ENCODE results near the gene FAM210A.
"Not testable (repeated sequence)": the region's sequence is repeated elsewhere in the genome, so short reads cannot be mapped to it uniquely, and the experiment has no call there.

FAM210A gene, protein sequence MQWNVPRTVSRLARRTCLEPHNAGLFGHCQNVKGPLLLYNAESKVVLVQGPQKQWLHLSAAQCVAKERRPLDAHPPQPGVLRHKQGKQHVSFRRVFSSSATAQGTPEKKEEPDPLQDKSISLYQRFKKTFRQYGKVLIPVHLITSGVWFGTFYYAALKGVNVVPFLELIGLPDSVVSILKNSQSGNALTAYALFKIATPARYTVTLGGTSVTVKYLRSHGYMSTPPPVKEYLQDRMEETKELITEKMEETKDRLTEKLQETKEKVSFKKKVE

DNA sequence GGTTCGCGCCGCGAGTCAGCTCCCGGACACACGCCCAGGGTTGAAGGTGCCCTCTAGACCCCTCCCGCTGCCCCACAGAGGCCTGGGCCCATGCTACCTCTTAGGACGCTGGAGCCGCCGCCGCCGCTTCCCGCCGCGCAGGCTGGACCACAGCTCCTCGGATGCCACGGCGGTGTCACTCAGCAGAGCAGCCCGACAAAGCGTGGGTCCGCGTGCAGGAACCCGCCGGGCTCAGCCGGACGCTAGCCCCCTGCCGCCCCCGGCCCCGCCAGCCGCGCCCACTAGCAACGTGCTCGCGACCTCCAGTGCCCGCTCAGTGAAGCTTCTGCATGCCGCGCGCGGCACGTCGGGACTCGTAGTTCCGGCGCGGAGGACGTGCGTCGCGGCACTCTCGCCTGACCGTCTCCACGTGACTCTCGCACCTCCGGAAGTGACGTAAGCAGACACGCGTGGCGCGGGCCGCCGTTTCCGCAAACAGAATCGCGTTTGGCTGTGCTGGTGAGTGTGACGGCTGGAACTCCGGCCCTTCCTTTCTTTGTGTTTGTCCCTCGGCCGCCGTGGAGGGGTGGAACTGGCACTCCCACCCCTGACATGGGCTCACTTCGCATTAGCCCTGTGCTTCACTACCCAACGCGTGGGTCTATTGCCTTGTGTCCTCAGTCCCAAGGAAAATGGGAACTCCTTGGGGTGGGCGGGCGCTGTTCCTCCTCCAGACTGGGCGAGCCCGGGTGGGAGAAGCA lies at the start of gene FAM210A, which contains the start of gene RNMT:
FAM210A (minus strand) TSS at position 327 of the 740 bp plus-strand sequence. CDS start 44,481 bp downstream, outside the sequence.
RNMT (plus strand) TSS at position 442 of the 740 bp plus-strand sequence. CDS start 4,845 bp downstream, outside the sequence.
- no peaks in the 10 kb centered on the region for H3K9me3 ChIP-seq (ENCODE audit: control insufficient read depth, low read length)
- H3K36me3 ChIP-seq (ENCODE audit: control insufficient read depth, insufficient read depth, low read length, severe bottlenecking) = no peaks in the 10 kb centered on the region
- peak within 1 kb of the TSS; percentile 95 for H3K4me3 ChIP-seq (ENCODE audit: low read length)
- DNase-seq (ENCODE audit: low read depth) = peak; percentile 99
- H3K9ac ChIP-seq (ENCODE audit: low read length) = peak within 1 kb of the TSS; percentile 94
- no peaks in the 10 kb centered on the region for H3K27me3 ChIP-seq (replicated peaks; ENCODE audit: control insufficient read depth, insufficient read depth, low read length)
- peaks cover 29% of the 10 kb centered on the region for H3K4me1 ChIP-seq (ENCODE audit: control insufficient read depth, insufficient read depth, low read length)

DNA sequence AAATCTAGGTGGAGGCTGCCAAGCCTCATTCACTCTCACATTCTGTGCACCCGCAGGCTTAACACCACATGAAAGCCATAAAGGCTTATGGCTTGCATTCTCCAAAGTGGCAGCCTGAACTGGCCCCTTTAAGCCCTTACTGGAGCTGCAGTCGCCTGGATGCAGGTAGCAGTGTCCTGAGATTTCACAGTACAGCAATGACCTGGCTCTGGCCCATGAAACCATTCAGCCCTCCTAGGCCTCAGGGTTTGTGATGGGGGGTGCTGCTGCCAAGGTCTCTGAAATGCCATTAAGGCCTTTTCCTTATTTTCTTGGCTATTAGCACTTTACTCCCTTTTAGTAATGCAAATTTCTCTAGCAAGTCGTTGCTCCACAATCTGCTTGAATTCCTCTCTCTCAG lies 48.7 kb upstream of the FAM210A start:
- Histone ChIP-seq H3K9ac (ENCODE audit: low read length) (no peak overlapping the region), H3K4me1 (ENCODE audit: control insufficient read depth, insufficient read depth, low read length) (no peaks in the 10 kb centered on the region), H3K27me3 (replicated peaks; ENCODE audit: control insufficient read depth, insufficient read depth, low read length) (no peaks in the 10 kb centered on the region), H3K4me3 (ENCODE audit: low read length) (no peak overlapping the region), H3K9me3 (ENCODE audit: control insufficient read depth, low read length) (peaks cover 3% of the 10 kb centered on the region), H3K36me3 (ENCODE audit: control insufficient read depth, insufficient read depth, low read length, severe bottlenecking) (no peaks in the 10 kb centered on the region)
- no peak for DNase-seq (ENCODE audit: low read depth)

DNA sequence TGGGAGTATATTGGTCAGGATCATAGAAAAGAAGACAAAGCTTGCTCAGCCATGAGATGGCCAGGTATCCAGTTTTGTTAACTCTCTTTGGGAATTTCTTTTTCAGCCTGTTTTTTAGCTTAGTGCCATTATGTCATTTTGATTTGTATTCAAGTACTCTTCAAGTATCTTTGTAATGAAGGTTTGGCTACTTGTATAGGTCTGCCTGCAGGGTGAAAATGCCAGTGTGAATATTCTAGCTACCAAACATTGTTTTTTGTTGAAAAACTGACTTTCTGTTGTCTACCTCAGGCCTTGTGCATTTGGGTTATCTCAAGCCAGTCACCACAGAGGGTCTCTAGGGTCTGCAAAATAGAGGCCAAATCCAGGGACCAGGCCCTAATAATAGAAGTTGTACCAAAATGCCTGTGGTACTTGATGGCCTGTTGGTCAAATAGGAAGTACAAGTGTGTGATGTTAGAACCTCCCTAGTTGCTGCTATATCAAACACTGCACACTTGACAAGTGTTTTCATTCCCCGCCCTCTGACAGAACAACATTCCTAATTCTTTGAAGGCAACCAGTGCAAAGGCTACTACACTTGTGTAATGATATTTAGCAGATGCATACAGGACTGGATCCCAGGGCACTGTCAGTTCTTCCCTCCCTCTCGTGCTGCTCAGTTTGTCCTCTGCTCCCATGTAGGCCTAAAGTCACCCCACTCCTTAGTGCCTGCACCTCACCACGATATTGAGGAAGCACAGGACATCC lies 36.5 kb upstream of the FAM210A start:
- no peaks in the 10 kb centered on the region for H3K27me3 ChIP-seq (replicated peaks; ENCODE audit: control insufficient read depth, insufficient read depth, low read length)
- H3K4me3 ChIP-seq (ENCODE audit: low read length) = no peak overlapping the region
- peaks cover 56% of the 10 kb centered on the region for H3K36me3 ChIP-seq (ENCODE audit: control insufficient read depth, insufficient read depth, low read length, severe bottlenecking)
- no peak for DNase-seq (ENCODE audit: low read depth)
- H3K4me1 ChIP-seq (ENCODE audit: control insufficient read depth, insufficient read depth, low read length) = no peaks in the 10 kb centered on the region
- peaks cover 15% of the 10 kb centered on the region for H3K9me3 ChIP-seq (ENCODE audit: control insufficient read depth, low read length)
- no peak overlapping the region for H3K9ac ChIP-seq (ENCODE audit: low read length)

DNA sequence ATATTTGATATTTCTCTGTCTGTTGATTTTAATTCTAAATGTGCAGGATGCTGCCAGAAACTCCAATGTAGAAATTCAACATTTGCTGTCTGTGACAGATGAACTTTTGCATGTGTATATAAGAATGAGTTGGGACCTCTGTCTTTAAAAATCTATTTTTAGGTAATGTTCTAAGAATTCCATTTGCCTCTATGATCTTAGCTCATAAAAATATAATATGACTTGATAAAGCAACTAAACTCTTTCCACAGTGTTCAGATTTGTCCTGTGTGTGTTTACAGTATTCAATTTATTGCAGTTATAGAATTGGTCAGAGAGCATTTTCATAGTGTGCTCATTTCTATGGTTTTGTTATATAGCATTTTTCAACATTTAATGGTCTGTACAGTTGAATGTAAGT lies 33.7 kb upstream of the FAM210A start:
- Histone ChIP-seq H3K4me3 (ENCODE audit: low read length) (no peak overlapping the region), H3K9ac (ENCODE audit: low read length) (no peak overlapping the region), H3K27me3 (replicated peaks; ENCODE audit: control insufficient read depth, insufficient read depth, low read length) (no peaks in the 10 kb centered on the region), H3K36me3 (ENCODE audit: control insufficient read depth, insufficient read depth, low read length, severe bottlenecking) (peaks cover 81% of the 10 kb centered on the region), H3K9me3 (ENCODE audit: control insufficient read depth, low read length) (no peaks in the 10 kb centered on the region), H3K4me1 (ENCODE audit: control insufficient read depth, insufficient read depth, low read length) (no peaks in the 10 kb centered on the region)
- DNase-seq (ENCODE audit: low read depth) = no peak

DNA sequence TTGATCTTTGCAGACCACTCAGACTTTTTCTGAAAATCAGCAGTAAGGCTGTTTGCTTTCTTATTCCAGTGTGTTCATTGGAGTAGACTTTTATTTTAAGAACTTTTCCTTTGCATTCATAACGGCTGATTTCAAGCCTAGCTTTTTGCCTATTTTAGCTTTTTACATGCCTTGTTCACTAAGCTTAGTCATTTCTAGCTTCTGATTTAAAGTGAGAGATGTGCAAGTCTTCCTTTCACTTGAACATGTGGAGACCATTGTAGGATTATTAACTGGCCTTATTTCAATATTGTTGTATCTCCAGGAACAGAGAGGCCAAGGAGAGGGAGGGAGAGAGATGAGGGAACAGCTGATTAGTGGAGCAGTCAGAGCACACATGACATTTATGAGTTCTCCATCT lies 32.3 kb upstream of the FAM210A start:
- H3K36me3 ChIP-seq (ENCODE audit: control insufficient read depth, insufficient read depth, low read length, severe bottlenecking) = peaks cover 95% of the 10 kb centered on the region
- no peaks in the 10 kb centered on the region for H3K9me3 ChIP-seq (ENCODE audit: control insufficient read depth, low read length)
- no peak for DNase-seq (ENCODE audit: low read depth)

DNA sequence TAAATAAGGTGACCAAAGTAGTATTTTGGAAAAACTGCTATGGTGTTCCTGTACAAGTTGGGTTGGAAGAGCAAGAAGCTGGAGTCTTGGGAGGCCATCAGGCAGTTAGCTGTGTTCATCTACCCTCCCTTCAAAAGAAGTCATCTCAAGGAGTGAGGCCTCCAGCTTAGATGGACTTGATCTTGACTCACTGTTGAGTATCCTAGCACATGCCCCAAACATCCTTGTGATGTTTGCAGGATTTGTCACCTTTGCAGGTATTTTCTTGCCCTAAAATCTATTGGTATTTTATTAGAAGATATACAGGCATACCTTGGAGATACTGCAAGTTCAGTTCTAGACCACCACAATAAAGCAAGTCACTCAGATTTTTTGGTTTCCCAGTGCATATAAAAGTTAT lies 30.3 kb upstream of the FAM210A start:
- no peaks in the 10 kb centered on the region for H3K27me3 ChIP-seq (replicated peaks; ENCODE audit: control insufficient read depth, insufficient read depth, low read length)
- no peak overlapping the region for H3K4me3 ChIP-seq (ENCODE audit: low read length)
- H3K36me3 ChIP-seq (ENCODE audit: control insufficient read depth, insufficient read depth, low read length, severe bottlenecking) = peaks cover 93% of the 10 kb centered on the region
- no peaks in the 10 kb centered on the region for H3K9me3 ChIP-seq (ENCODE audit: control insufficient read depth, low read length)
- no peak for DNase-seq (ENCODE audit: low read depth)
- H3K9ac ChIP-seq (ENCODE audit: low read length) = no peak overlapping the region
- H3K4me1 ChIP-seq (ENCODE audit: control insufficient read depth, insufficient read depth, low read length) = no peaks in the 10 kb centered on the region

More for the DNA sequence above, 32.3 kb upstream of the FAM210A start:
- H3K4me3 ChIP-seq (ENCODE audit: low read length) = no peak overlapping the region
- H3K4me1 ChIP-seq (ENCODE audit: control insufficient read depth, insufficient read depth, low read length) = no peaks in the 10 kb centered on the region
- H3K27me3 ChIP-seq (replicated peaks; ENCODE audit: control insufficient read depth, insufficient read depth, low read length) = no peaks in the 10 kb centered on the region
- no peak overlapping the region for H3K9ac ChIP-seq (ENCODE audit: low read length)

DNA sequence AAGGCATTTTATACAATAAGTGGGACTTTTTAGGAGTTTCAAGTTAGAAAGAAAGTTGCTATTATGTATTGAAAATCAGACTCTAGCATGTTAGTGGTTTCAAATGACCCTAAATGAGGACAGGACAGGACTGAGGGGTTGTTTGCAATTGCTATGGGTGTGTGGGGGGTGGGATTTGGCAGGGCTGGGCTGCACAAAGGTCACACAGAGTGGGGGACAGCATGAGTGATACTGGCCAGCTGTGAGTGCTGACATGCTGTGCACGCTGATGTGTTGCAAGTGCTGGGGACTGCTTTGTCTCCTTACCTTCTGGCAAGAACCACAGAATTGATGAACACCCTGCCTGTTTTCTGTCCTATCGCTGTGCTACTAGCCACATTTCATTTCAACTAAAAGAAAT lies 29.9 kb upstream of the FAM210A start:
- no peak overlapping the region for H3K4me3 ChIP-seq (ENCODE audit: low read length)
- H3K9me3 ChIP-seq (ENCODE audit: control insufficient read depth, low read length) = no peaks in the 10 kb centered on the region
- no peaks in the 10 kb centered on the region for H3K4me1 ChIP-seq (ENCODE audit: control insufficient read depth, insufficient read depth, low read length)
- no peak overlapping the region for H3K9ac ChIP-seq (ENCODE audit: low read length)
- DNase-seq (ENCODE audit: low read depth) = no peak
- peaks cover 90% of the 10 kb centered on the region for H3K36me3 ChIP-seq (ENCODE audit: control insufficient read depth, insufficient read depth, low read length, severe bottlenecking)
- no peaks in the 10 kb centered on the region for H3K27me3 ChIP-seq (replicated peaks; ENCODE audit: control insufficient read depth, insufficient read depth, low read length)

DNA sequence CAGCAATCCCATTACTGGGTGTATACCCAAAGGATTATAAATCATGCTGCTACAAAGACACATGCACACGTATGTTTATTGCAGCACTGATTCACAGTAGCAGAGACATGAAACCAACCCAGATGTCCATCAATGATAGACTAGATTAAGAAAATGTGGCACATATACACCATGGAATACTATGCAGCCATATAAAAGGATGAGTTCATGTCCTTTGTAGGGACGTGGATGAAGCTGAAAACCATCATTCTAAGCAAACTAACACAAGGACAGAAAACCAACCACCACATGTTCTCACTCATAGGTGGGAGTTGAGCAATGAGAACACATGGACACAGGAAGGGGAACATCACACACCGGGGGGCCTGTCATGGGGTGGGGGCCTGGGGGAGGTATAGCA lies 25.2 kb upstream of the FAM210A start:
- DNase-seq (ENCODE audit: low read depth); H3K27me3 ChIP-seq (replicated peaks; ENCODE audit: control insufficient read depth, insufficient read depth, low read length); H3K9me3 ChIP-seq (ENCODE audit: control insufficient read depth, low read length); H3K9ac ChIP-seq (ENCODE audit: low read length); H3K4me1 ChIP-seq (ENCODE audit: control insufficient read depth, insufficient read depth, low read length); H3K4me3 ChIP-seq (ENCODE audit: low read length): not testable (repeated sequence)
- peaks cover 78% of the 10 kb centered on the region for H3K36me3 ChIP-seq (ENCODE audit: control insufficient read depth, insufficient read depth, low read length, severe bottlenecking)

DNA sequence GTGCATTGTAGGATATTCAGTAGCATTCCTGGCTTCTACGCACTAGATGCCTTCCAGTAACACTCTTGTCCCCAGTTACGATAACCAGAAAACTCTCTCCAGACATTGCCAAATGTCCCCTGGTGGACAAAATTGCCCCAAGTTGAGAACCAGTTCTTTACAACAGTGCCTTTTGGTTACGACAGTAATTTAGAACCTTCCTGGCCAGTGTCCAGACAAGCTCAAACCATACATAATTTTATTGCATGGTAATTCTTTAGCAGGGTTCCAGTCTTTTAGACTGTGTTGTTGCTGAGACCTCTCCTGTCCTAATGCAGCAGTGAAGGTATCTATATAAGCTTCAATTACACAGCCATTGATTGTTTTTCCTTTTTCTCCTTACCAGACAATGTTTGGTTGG lies 20.3 kb upstream of the FAM210A start:
- peaks cover 64% of the 10 kb centered on the region for H3K36me3 ChIP-seq (ENCODE audit: control insufficient read depth, insufficient read depth, low read length, severe bottlenecking)
- no peak for DNase-seq (ENCODE audit: low read depth)
- no peaks in the 10 kb centered on the region for H3K4me1 ChIP-seq (ENCODE audit: control insufficient read depth, insufficient read depth, low read length)
- H3K4me3 ChIP-seq (ENCODE audit: low read length) = no peak overlapping the region
- H3K9me3 ChIP-seq (ENCODE audit: control insufficient read depth, low read length) = no peaks in the 10 kb centered on the region
- H3K9ac ChIP-seq (ENCODE audit: low read length) = no peak overlapping the region
- no peaks in the 10 kb centered on the region for H3K27me3 ChIP-seq (replicated peaks; ENCODE audit: control insufficient read depth, insufficient read depth, low read length)

DNA sequence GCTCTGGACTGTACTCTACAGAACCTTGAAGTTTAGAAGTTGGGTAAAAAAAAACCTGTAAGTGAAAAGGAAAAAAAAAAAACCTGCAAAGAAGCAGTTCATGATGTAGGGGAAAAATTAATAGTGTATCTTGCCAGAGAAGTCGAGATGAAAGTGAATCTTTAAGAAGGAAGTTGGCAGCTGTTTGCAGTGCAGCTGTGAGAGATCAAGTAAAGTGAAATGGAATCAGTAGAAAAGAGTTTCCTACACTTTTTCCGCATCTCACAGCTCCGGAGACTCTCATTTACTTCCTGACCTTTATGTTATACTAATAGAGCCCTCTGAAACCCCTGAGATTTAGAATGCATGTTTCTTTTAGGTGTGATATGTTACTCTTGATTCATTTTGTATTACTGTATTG lies 19.3 kb upstream of the FAM210A start:
- Histone ChIP-seq H3K4me1 (ENCODE audit: control insufficient read depth, insufficient read depth, low read length) (no peaks in the 10 kb centered on the region), H3K9ac (ENCODE audit: low read length) (no peak overlapping the region), H3K27me3 (replicated peaks; ENCODE audit: control insufficient read depth, insufficient read depth, low read length) (no peaks in the 10 kb centered on the region), H3K4me3 (ENCODE audit: low read length) (no peak overlapping the region), H3K9me3 (ENCODE audit: control insufficient read depth, low read length) (no peaks in the 10 kb centered on the region), H3K36me3 (ENCODE audit: control insufficient read depth, insufficient read depth, low read length, severe bottlenecking) (peaks cover 73% of the 10 kb centered on the region)
- DNase-seq (ENCODE audit: low read depth) = no peak

DNA sequence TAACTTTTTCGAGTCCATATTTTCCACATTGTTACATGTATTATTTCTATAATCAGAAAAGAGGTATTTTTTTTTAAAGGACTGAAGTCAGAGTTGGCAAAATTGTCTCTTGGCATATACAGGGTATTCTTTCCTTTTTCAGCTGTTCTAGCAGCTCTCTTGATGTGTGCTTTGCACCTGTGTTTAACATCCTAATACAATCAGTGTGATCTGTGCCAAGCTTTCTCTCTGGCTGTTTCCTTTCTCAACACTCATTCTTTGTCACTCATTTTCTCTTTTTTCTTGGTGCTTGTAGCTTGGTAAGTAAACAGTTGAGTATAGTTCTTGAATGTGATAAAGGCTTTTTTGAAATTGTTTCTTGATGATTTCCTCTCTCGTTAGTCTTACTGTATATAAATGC lies 9.3 kb upstream of the FAM210A start:
- Histone ChIP-seq H3K27me3 (replicated peaks; ENCODE audit: control insufficient read depth, insufficient read depth, low read length) (no peaks in the 10 kb centered on the region), H3K36me3 (ENCODE audit: control insufficient read depth, insufficient read depth, low read length, severe bottlenecking) (peaks cover 80% of the 10 kb centered on the region), H3K9me3 (ENCODE audit: control insufficient read depth, low read length) (no peaks in the 10 kb centered on the region), H3K9ac (ENCODE audit: low read length) (no peak overlapping the region), H3K4me1 (ENCODE audit: control insufficient read depth, insufficient read depth, low read length) (peaks cover 3% of the 10 kb centered on the region), H3K4me3 (ENCODE audit: low read length) (no peak overlapping the region)
- no peak for DNase-seq (ENCODE audit: low read depth)

Data from adipocyte (in vitro differentiated cells).